Measurements from ENCODE around the gene USP24. TPM values are rescaled to one million over a fixed set of nuclear protein-coding genes. Genes with fewer than 3 reads are reported as not detected.

USP24 gene
- total and polyA plus RNA-seq, 11 donors = 13.9 to 53.7 (median 35.4) TPM

DNA sequence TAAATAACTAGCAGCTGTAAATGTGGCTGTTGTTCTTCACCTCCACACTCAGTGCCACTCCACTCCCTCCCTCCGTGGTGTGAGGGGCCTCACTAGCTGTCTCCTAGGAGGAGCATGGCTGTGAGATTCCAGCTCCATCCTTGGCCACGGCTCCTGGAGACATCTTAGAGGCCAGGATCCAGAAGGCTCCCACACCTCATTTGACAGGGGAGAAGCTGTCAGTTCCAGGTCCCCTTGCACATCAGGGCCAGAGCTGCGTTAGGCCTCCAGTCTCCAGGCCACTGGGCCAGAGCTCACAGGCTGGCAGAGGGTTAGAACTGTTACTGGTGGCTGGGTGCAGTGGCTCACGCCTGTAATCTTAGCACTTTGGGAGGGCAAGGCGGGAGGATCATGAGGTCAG lies 160.8 kb downstream of the USP24 start:
- Histone ChIP-seq H3K36me3 (no peaks in the 10 kb centered on the region), H3K27me3 (no peaks in the 10 kb centered on the region), H3K4me3 (no peak overlapping the region), H3K27ac (no peak overlapping the region), H3K9me3 (no peaks in the 10 kb centered on the region), H3K4me1 (peaks cover 0 to 24% (median 5%) of the 10 kb centered on the region in 12 donors)
- no peak for ATAC-seq
- 92 to 97% (median 95%) methylated on average over 5 of the region's 5 CpGs for WGBS, 4 donors
- TF ChIP-seq CTCF (IDR thresholded peaks at IDR 0.05) = no peak
- TF ChIP-seq POLR2A (IDR thresholded peaks at IDR 0.05) = no peak
- intact Hi-C loops (cut with DNase I) = no loop called here
- no peak for DNase-seq

GRCh38 chr1:55053265-55053954 lies 161.8 kb downstream of the USP24 start:
- Histone ChIP-seq H3K27ac (peak overlapping the region in 2 of 12 donors; percentile 4 to 51), H3K36me3 (no peaks in the 10 kb centered on the region), H3K27me3 (no peaks in the 10 kb centered on the region), H3K4me3 (no peak overlapping the region), H3K9me3 (no peaks in the 10 kb centered on the region), H3K4me1 (peaks cover 0 to 27% (median 5%) of the 10 kb centered on the region in 12 donors)
- WGBS, 4 donors = 56 to 71% (median 66%) methylated on average over 6 to 7 of the region's 7 CpGs
- intact Hi-C loops (cut with DNase I) = no loop called here
- TF ChIP-seq POLR2A (IDR thresholded peaks at IDR 0.05) = no peak
- no peak for TF ChIP-seq CTCF (IDR thresholded peaks at IDR 0.05)
- peak in 3 of 4 donors; percentile 9 to 43 (median 30) for ATAC-seq
- no peak for DNase-seq

DNA sequence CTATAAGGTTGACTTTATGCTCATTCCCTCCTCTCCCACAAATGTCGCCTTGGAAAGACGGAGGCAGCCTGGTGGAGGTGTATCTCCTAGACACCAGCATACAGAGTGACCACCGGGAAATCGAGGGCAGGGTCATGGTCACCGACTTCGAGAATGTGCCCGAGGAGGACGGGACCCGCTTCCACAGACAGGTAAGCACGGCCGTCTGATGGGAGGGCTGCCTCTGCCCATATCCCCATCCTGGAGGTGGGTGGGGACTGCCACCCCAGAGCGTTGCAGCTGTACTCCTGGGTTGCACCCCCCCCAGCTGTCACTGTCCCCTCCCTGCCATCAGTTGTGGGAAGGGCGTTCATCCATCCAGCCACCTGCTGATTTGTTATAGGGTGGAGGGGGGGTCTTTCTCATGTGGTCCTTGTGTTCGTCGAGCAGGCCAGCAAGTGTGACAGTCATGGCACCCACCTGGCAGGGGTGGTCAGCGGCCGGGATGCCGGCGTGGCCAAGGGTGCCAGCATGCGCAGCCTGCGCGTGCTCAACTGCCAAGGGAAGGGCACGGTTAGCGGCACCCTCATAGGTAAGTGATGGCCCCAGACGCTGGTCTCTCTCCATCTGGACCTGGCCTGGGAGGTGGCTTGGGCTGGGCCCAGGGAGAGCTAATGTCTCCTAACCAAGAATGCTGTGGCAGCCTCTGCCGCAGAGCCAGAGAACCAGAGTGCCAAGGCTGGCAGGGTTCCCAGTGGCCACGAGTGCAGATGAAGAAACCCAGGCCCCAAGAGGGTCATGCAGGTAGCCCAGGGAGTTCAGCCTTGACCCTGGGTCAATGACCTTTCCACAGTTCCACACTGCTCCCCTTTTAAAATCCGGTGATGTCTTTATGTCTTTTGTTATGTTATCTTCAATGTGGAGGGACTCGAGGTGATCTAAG lies 162.7 kb downstream of the USP24 start:
- WGBS, 4 donors = 74 to 85% (median 80%) methylated on average over 16 to 29 of the region's 29 CpGs

More for the DNA sequence above, 162.7 kb downstream of the USP24 start:
- Histone ChIP-seq H3K27ac (peak overlapping the region in 3 of 12 donors; percentile 4 to 51 (median 7)), H3K4me3 (no peak overlapping the region), H3K27me3 (no peaks in the 10 kb centered on the region), H3K36me3 (no peaks in the 10 kb centered on the region), H3K9me3 (no peaks in the 10 kb centered on the region), H3K4me1 (peaks cover 0 to 27% (median 5%) of the 10 kb centered on the region in 12 donors)
- intact Hi-C loops (cut with DNase I) = no loop called here
- ATAC-seq = peak; percentile 34 to 40 (median 36)
- DNase-seq = peak in 3 of 5 donors; percentile 63 to 81 (median 68)
- TF ChIP-seq CTCF (IDR thresholded peaks at IDR 0.05) = no peak
- TF ChIP-seq POLR2A (IDR thresholded peaks at IDR 0.05) = no peak
